GM10266 (cell line): Measurements from ENCODE around the gene CCL3.
"Not testable (repeated sequence)": the region's sequence is repeated elsewhere in the genome, so short reads cannot be mapped to it uniquely, and the experiment has no call there.

Experiments
- DNase-seq: peaks from one replicate; pipeline ENCODE4 v3.0.0; 2012; ENCODE audit errors: extremely low spot score
- CTCF ChIP-seq: IDR thresholded peaks from 2 replicates; pipeline ENCODE4 v1.5.1; 2012; ENCODE audit warnings: mild to moderate bottlenecking, low read depth; ENCODE audit not compliant: control insufficient read depth, insufficient read depth; ENCODE audit errors: missing control alignments

The CCL3 gene

DNA sequence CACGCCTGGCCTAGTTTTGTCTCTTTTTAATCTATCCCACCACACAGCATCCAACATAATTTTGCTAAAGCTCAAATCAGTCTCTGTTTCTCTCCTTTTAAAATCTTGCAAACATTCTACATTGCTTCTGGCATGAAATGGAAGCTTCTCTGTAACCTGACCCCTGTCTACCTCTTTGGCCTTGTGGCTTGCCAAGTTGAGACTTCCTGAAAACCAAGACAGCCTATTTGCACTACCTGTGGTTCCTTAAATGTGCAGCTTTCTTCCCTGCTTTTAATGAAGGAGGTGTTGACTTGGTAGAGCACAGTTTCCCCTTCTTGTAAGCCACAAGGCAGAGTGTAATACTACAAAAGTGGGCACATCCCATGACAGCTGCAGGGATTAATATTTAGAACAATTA lies 6.0 kb upstream of the CCL3 start:
- no peak for TF ChIP-seq CTCF
- DNase-seq, result no peak

DNA sequence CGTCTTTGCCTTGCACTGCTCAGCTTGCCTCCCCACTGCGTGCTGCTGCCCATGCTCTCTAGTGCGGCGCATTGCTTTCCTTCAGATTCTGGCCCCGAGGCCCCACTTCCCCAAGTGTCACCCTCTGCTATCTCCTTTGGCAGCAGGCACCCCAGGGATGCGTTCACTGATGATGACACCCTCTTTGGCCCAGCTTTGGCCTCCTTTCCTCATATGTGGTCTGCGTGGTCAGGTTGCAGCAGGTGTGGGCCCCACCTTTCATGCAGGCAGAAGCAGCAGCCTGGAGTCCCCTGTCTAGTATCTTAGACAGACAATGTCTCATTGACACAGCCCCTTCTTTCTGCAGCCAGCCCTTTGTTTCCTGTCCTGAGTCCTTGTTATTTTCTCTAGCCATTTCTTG lies 4.8 kb upstream of the CCL3 start:
- no peak for DNase-seq
- TF ChIP-seq CTCF, result no peak

- TF ChIP-seq CTCF, result no peak
- DNase-seq, result no peak
Observed at GRCh38 chr17:36094232-36094631, 4.3 kb upstream of the CCL3 start.

- not testable (repeated sequence) for DNase-seq
Observed at GRCh38 chr17:36092715-36093114, 2.8 kb upstream of the CCL3 start.

- TF ChIP-seq CTCF, result no peak
- DNase-seq, result no peak
Observed at GRCh38 chr17:36092230-36092629, 2.3 kb upstream of the CCL3 start.

GRCh38 chr17:36089339-36089865 lies 541 bp downstream of the CCL3 start:
- DNase-seq, result no peak
- TF ChIP-seq CTCF, result no peak

- no peak for TF ChIP-seq CTCF
- no peak for DNase-seq
Observed at GRCh38 chr17:36088670-36089338, 1.1 kb downstream of the CCL3 start.

- not testable (repeated sequence) for DNase-seq
Observed at GRCh38 chr17:36087897-36088572, 1.9 kb downstream of the CCL3 start.

DNA sequence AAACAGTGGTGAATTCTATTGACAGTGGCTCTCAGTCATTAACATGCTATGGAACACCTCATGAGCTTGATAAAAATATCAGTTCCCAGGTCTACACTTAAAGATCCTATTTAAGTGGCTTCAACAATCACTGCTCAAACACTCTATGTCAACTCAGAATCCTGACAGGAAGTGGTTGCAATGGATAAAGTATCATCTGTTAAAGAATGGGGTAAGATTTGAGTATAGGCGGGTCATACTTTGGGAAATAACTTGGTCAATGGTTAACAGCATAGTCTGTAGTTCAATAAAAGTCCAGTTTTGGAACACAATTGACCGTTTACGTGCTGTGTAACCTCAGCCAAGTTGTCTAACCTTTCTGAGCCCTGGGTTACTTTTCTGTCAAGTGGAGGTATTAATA lies 2.5 kb downstream of the CCL3 start:
- DNase-seq, result not testable (repeated sequence)
